IPS-NIHi11 (cell line): ENCODE measurements around the gene SH3BGRL.
"Not testable (repeated sequence)": the region's sequence is repeated elsewhere in the genome, so short reads cannot be mapped to it uniquely, and the experiment has no call there.

Experiments used
- DNase-seq: peaks from one replicate; pipeline ENCODE4 v3.0.0; 2012; ENCODE audit warnings: mixed read lengths, low spot score

SH3BGRL gene

DNA sequence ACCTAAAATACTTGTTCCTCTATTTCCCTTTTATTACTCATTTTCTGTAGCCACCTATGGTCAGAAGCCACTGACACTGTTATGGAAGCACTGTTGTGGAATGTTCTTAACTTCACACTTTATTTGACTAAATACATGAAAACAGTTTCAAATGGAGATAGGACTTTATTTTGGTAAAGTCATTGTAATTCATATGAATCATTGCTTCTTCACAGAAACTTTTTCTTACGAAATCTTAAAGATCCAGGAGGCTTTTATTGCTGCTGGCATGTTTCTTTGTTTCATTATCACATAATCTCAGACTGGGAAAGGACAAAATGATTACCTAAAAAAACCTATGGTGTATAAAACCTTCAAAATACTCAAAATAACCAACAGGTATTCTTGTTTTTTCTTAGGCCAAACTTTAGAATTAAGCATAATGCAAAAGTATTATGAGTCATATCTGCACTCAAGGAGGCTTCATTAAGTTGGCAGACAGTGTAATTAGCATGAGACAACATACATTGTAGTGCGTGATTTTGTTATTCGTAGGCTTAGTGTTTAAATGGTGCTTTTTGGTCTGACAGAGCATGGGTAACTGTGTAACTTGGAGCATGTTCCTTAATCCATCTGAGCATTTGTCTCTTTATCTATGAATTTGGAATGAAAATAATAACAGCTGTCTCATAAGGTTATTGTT is 58.0 kb downstream of the SH3BGRL start:
- DNase-seq = no peak

DNA sequence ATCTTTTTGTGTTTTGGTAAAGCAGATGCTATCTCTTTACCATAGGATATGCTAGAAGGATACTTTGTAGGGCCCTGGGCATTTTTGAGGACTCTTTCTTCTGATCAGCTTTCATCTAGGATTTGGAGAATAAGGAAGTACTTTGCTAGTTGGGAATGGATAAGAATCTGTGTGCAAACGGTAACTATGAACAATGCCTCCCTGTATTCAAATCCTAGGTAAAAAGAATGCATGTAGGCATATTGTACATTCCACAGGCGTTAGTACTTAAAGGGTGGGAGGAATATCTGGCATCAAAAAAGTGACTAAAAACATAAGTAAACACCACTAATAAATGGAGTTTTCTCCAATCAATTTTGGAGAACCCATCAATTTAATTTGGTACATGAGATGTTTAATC is 59.7 kb downstream of the SH3BGRL start:
- DNase-seq = no peak

DNA sequence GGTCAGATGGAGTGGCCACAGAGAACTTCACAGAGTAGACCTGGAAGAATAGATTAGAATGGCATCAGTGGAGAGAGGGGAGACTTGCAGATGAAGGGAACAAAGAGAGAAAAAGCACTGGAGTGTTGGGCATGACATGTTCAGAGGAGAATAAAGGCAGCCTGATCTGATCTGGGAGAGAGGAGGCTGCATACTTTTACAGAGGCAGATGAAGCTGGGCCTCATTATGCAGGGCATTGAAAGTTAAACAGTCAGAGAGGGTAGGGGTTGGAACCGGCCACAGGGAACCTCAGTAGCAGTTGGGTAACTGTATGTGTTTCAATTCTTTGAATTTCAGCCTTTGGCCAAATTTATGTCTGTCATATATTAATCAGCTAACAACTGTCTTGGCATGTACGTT is 61.2 kb downstream of the SH3BGRL start:
- no peak for DNase-seq

DNA sequence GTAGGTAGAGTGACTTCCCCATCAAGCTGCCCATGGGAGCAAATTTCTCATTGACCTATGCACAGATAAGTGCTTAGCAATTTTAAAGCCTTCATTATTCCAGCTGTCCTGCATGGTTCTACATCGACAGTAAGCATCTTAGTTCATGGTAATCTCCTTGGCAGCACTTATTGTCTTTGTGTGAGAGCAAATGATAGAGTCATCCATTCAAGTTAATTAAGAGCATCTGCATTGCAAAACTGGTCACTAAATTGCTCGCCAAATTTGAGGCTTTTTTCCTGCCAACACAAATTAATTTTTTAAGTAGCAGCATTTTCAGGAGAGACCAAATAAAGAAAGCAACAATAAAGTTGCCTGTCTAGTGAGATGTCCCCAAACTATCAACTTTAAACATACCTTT is 76.7 kb downstream of the SH3BGRL start:
- no peak for DNase-seq

DNA sequence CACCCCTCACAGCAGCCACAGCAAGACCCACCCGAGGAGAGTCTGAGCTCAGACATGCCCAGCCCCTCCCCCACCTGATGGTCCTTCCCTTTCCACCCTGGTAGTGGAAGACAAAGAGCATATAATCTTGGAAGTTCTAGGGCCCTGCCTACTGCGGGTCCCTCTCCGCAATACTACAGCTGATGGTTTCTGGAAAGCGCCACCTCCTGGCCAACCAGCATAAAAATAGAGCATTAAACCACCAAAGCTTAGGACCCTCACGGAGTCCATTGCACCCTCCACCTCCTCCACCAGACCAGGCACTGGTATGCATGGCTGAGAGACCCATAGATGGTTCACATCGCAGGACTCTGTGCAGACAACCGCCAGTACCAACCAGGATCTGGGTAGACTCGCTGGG is 78.2 kb downstream of the SH3BGRL start:
- DNase-seq = peak; percentile 21

DNA sequence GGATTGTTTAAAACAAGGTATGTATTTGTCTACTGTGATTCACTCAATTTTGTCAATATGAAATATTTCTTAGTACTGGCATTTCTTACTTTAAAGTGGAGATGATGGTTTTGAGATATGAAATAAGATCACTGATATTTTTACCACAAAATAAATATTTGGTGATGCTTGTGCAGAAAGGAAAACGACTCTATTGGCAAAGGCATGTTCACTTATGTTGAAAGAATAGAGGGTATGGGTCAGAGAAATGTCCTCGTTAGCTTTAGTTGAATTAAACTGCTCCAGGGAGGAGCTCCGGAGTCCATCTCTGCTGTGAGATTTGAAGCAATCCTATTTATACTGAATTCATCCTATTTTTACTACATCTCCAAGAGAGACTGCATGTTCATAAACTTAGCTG is 84.2 kb downstream of the SH3BGRL start:
- DNase-seq = no peak

DNA sequence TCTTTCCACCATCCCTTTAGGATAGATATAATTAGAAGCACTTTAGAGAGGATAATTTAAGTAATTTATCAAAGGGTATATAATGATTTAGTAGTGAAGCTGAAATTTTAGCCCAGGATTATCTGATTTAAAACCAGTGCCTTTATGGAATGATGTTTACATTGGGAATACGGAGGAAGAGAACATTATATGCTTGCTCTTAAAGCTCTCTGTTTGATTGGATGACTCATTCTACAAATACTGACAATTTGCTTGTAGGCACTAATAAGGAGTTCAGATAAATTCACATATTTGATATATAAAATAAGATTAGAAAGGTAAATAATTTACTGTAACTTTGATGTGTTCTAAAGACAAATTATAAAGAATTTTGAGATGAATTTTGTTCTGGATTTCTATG is 84.7 kb downstream of the SH3BGRL start:
- no peak for DNase-seq

DNA sequence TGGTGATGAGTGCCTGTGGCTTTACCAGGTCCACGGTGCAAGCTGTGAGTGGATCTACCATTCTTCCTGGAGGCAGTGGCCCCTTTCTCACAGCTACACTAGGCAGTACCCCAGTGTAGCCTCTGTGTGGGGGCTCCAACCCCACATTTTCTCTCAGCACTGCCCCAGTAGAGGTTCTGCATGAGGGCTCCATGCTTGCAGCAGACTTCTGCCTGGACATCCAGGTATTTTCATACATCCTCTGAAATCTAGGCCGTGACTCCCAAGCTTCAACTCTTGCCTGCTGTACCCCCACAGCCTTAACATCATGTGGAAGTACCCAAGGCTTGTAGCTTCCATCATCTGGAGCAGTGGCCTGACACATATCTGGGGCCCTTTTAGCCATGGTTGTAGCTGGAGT is 90.1 kb downstream of the SH3BGRL start:
- no peak for DNase-seq

DNA sequence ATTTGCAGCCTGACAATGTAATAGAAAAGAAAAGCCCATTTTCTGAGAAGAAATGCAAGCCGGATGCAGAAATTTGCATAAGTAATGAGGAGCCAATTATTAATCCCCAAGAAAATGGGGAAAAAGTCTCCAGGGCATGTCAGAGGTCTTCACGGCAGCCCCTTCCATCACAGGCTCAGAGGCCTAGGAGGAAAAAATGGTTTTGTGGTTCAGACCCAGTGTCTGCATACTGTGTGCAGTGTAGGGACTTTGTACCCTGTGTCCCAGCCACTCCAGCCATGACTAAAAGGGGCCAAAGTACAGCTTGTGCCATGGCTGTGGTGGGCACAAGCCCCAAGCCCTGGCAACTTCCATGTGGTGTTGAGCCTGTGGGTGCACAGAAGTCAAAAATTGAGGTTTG is 92.2 kb downstream of the SH3BGRL start:
- no peak for DNase-seq

DNA sequence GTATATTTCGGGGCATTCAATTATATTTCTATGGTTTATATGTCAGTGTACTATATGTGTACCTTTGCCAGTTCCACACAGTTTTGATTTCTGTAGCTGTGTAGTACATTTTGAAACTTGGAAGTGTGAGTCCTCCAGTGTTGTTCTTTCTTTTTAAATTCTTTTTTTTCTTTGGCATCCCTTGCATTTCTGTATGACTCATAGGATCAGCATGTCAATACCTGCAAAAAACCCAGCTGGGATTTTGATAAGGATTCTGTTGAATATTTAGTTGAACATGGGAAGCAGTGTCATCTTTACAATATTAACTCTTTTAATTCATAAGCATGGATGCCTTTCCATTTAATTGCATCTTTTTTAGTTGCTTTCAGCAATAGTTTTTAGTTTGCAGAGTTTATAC is 100.0 kb downstream of the SH3BGRL start:
- no peak for DNase-seq

DNA sequence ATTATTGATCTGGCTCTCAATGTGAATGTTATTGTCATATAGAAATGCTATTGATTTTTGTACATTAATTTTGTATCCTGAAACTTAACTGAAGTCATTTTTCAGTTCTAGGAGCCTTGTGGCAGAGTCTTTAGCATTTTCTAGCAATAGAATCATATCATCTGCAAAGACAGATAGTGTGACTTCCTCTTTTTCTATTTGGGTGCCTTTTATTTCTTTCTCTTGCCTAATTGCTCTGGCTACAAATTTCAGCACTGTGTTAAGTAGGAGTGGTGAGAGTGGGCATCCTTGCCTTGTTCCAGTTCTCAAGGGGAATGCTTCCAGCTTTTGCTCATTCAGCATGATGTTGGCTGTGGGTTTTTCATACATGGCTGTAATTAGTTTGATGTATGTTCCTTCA is 102.7 kb downstream of the SH3BGRL start:
- DNase-seq = no peak

DNA sequence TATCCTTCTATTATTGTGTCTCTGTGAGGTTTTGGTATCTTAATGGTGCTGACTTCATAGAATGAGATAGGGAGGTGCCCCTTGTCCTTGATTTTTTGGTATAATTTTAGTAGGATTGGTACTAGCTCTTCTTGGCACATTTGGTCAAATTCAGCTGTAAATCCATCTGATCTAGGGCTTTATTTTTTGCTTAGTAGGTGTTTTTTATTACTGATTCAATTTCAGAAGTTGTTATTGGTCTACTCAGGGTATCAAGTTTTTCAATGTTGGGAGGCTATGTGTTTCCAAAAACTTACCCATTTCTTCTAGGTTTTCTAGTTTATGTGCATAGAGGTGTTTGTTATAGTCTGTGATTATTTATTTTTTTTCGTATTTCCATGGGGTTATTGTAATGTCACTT is 103.3 kb downstream of the SH3BGRL start:
- DNase-seq = no peak

DNA sequence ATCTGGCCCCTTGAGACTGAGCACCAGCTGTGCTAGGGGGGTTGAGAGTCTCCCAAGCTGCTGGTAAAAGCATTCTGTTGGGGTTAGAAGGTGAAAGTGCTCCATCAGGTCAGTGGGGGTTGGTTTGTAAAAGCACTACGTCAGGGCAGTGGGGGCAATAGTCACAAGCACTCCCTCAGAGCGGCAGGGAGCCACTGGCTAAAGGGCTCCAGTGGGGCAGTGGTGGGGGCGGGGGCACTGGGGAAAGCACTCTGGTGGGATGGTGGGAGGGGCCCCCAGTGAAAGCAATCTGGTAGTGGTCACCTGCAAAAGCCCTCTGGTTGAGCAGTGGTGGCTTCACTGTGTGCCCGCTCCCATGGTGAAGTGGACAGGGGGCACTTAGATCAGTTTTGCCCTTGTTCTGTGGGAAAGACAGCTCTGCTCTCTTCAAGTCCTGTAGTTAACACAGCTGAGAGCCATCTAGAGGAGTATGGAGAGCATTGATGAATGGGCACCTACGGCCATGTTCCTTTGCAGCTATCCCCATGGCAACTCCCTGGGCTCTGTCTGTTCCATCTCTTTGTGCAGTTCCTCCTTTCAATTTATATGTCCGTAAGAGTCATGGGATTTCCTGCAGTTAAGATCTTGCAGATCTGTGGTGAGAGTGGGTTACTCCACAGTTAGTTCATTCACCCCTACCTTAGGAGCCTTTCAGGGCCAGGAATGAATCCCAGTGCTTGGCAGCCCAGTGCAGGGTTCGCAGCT is 106.4 kb downstream of the SH3BGRL start:
- no peak for DNase-seq

DNA sequence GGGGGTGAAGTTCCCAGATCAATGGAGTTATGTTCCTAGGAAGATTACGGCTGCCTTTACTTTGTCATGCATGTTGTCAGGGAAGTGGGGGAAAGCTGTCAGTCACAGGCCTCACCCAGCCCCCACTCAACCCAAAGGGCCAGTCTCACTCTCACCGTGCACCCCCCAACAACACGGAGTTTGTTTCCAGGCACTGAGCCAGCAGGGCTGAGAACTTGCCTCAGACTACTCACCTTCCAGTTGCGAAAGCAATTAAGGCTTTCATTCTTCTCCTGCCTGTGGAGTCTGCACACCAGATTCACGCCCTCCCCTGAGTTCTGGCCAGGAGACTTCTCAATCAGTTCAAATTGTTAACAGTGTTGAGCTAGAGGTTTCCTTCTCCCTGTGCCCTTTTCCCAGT is 114.3 kb downstream of the SH3BGRL start:
- DNase-seq = no peak

DNA sequence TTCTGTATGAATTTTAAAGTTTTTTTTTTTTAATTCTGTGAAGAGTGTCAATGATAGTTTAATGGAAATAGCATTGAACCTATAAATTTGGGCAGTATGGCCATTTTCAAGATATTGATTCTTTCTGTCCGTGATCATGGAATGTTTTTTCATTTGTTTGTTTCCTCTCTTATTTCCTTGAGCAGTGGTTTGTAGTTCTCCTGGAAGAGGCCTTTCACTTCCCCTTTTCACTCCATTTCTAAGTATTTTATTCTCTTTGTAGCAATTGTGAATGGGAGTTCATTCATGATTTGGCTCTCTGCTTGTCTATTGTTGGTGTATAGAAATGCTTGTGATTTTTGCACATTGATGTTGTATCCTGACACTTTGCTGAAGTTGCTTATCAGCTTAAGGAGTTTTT is 129.8 kb downstream of the SH3BGRL start:
- DNase-seq = not testable (repeated sequence)

DNA sequence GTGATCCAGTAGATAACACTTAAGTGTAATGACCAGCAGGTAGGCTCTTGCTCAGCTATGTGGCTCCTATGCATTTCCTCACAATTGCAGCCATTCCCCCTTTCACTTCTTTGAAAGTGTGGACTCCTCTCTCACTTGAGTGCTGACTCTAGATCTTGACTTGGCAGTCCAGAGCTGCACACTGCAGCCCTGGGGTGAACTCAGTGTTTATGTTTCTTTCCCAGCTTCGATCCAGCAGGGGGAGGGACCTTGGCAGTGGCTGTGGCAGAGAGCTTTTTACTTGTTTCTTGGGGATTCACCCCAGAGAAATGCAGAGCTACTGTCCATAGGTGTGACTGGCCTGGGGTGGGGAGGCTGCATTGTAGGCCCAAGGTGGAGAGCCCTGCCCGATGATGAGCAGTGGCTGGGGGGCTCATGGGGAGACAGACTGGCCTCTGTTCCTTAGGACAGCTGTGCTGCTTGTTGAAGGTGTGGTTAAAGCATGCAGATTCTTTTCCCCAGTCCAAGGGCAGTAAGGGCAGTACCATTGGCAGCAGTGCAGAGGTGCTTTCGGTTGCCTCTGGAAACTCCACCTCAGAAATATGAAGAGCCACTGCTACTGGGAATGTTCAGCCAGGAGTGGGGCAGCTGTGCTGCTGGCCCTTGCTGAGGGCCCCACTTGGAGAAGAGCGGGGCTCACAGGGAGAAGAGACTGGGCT is 134.7 kb downstream of the SH3BGRL start:
- no peak for DNase-seq

DNA sequence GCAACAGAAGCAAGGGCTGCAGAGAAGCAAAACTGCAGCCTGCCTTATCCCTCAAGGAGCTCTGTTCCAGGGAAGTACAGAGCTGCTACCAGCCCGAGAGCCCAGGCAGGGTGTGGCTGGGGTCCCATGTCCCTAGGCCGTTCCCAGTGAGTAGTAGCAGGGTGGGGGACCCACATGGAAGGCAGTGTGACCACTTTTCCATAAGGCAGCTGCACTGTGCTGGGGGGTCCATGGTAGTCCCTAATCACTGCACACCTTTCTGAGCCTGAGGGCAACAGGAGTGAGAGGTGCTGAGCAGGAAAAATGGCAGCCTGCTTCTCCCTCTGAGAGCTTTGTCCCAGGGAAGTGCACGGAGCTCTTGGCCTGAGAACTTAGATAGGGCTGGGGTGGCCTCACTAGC is 135.9 kb downstream of the SH3BGRL start:
- no peak for DNase-seq

DNA sequence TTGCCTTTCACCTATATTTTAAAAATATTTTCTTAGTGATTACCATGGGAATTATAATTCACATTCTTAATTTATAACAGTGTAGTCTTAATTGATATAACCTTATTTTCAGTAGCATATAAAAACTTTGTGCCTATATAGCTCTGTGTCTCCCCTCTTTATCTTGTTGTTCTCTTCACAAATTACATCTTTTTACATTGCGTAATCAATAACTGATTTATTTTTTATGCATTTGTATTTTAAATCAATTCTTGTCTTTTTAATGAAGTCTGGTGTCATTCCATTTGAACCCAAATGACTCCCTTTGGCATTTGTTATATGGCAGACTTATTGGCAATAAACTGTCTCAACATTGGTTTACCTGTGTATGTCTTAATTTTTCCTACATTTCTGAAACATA is 137.0 kb downstream of the SH3BGRL start:
- DNase-seq = no peak

DNA sequence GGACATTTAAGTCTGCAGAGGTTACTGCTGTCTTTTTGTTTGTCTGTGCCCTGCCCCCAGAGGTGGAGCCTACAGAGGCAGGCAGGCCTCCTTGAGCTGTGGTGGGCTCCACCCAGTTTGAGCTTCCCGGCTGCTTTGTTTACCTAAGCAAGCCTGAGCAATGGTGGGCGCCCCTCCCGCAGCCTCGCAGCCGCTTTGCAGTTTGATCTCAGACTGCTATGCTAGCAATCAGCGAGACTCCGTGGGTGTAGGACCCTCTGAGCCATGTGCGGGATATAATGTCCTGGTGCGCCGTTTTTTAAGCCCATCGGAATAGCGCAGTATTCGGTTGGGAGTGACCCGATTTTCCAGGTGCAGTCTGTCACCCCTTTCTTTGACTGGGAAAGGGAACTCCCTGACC is 143.4 kb downstream of the SH3BGRL start:
- DNase-seq = not testable (repeated sequence)
